ENCODE results near the gene GRIP2.

The GRIP2 gene

DNA sequence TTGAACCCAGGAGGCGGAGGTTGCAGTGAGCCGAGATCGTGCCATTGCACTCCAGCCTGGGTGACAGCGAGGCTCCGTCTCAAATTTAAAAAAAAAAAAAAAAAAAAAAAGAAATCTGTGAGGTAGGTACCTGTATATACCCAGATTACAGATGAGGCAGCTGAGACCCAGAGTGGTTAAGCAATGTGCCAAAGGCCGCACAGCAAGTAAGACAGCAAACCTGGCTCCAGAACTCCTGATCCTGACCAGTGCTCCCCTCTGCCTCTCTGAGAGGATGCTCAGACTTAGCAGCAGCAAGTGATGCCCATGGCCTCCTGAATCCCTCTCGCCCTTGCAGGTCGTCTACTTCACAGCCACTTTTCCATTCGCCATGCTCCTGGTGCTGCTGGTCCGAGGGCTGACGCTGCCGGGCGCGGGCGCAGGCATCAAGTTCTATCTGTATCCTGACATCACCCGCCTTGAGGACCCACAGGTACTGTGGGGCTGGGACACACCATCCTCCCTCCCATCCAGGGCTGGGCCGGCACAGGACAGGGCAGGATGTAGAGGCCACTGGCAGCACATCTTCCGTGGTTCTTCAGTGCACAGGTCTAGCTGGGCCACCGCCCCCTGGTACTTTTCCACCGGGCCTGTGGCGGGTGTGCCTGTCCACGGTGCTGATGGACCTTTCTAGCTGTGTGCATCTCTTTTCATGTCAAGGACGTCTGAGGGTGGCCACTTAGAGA lies 73.8 kb downstream of the GRIP2 start:
- DNase-seq (ENCODE audit: low read depth), result no peak

- DNase-seq (ENCODE audit: low read depth), result no peak
These were observed 74.7 kb downstream of the GRIP2 start for GRCh38 chr3:14465425-14465824.

GRCh38 chr3:14464521-14464920 lies 75.6 kb downstream of the GRIP2 start:
- DNase-seq (ENCODE audit: low read depth), result no peak

GRCh38 chr3:14464141-14464465 lies 76.0 kb downstream of the GRIP2 start:
- no peak for DNase-seq (ENCODE audit: low read depth)

DNA sequence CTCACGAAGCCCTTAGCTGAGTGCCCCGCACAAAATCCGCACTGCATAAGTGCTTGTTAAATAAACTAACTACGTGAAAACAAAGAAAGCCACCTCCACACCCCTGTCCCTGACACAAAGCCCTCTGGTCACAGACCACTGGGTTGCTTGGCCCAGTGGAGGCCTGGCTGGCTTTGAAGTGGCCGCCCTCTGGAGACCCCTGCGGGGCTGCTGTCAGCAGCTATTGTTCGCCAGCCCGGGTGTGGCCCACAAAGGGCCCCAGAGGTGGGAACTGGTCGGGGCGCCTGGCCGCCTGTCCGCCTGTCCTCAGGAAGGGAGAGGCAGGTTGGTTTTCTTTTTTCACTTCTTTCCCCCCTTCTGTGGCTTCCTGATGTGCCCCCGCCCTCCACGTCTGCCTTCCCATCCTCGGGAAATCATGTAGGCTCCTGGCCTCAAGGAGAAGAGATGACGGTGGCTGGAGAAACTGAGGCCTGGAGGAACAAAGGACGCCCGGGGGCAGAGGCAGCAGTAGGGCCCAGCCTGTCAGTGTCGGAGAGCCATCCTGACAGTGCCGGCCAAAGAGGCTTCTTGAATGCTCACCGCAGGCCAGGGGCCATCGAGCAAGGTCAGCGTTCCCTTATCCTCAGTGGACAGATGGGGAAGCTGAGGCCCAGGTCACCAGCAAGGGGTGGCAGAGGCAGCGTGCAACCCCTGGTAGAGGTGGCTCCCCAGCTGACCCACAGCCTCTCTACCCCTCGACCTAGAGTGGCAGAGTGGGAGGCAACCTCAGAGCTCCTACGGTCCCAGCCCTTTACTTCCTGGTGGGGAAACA lies 76.6 kb downstream of the GRIP2 start:
- no peak for DNase-seq (ENCODE audit: low read depth)

DNA sequence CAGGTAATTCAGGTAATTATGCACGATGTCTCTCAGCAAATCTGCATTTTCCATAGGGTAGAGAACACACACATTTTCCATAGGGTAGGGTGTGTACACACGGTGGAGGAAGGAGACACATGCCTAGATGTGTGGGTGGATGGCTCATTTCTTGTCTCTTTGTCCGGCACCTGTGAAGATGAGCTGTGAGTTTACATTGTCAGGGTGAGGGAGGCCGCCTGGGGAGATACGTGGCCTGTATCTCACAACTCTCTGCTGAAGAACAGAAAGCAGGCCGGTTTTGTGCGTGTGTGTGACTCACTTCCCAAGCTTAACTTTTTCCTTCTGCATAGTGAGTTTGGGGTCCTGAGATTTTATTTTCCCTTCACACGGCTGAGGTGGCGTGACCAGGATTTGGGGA lies 77.4 kb downstream of the GRIP2 start:
- no peak for DNase-seq (ENCODE audit: low read depth)

- no peak for DNase-seq (ENCODE audit: low read depth)
These were observed 78.3 kb downstream of the GRIP2 start for GRCh38 chr3:14461748-14462324.

DNA sequence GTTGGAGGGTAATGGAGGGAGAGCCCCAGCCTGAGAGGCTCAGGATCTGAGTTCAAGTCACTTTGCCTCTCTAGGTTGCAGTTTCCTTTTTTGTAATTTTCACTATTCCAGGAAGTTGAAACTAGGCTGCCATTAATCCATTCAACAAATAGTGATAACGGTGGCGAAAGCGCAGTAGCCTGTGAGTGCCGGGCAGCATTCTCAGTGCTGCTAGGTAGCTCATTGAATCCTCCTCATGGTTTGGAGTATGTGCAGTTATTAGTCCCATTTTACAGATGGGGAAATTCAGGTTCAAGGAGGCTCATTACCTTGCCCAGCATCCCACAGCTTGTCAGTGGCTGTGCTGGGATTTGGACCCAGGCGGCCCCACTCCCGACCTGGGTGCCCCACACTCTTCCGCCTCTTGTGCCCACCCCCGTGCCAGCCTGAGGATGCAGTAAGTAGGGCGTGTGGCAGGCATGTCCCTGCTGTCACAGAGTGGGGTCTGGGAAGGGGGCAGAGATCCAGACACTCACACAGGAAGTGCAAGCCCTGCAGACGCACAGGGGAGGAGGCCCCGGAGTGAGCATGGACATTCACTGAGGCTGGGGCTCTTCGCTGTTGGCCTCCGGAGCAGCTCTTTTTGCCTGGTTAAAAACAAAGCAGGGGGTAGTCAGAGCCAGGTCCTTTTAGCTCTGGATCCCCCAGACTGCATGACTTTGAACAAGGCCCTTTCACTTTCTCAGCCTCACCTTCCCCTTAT lies 79.0 kb downstream of the GRIP2 start:
- no peak for DNase-seq (ENCODE audit: low read depth)

DNA sequence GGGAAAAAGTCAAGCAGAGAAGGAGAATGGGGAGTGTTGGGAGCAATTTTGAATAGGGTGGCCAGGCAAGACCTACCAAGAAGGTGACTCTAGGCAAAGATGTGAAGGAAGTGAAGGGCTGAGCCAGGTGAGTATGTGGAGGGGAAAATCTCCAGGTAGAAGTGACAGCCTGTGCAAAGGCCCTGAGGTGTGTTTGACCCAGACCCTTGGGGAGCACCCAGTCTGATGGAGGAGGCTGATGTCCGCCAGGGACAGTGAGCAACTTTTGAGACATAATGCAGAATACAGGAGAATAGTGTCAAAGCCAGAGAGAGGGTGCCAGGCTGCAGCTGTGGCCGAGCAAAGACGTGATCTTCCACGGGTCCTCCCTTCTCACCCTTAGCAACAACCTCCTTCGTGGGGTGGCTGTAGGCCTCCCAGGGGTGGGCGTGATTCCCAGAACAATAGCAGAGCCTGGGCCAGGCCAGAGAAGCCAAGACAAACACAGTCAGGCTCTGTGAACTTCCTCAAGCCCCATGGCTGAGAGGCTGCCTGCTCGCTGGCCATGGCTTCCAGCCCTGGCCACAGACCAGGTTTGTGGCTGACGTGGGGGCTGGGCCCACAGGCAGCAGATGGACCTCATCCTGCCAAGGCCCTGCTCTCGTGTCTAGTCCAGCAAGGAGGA lies 79.7 kb downstream of the GRIP2 start:
- DNase-seq (ENCODE audit: low read depth), result no peak

DNA sequence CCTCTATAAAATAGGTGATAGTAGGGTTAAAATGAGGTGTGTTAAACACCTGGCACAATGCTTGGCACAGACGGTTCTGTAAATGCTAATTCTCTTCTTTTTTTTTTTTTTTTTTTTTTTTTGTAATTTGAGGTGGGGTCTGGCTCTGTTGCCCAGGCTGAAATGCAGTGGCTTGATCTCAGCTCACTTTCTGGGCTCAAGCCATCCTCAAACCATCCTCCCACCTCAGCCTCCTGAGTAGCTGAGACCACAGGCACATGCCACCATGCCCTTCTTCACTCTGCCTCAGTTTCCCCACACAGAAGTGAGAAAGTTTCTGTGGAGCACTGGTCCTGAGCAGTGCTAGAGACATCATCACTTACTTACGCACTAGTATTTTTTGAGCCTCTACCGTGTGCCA lies 80.4 kb downstream of the GRIP2 start:
- DNase-seq (ENCODE audit: low read depth), result no peak

DNA sequence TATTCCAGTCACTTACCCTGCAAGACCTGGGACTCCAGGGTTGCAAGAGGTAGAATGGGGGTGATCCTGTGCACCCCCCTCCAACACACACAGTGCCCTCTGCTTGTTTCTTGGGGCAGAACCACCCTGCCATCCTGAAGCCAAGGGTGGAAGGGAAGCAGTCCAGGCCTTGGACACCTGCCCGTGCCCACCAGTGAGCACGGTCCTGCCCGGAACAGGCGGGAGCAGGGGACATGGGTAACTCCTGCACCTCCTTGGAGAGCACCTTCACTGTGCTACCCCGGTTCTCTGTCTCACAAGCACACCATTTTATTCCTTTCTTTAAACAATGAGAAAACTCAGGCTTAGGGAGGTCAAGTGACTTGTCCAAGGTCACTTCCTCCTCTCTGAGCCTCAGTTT lies 80.8 kb downstream of the GRIP2 start:
- no peak for DNase-seq (ENCODE audit: low read depth)

- no peak for DNase-seq (ENCODE audit: low read depth)
These were observed 81.5 kb downstream of the GRIP2 start for GRCh38 chr3:14458434-14459275.

GRCh38 chr3:14457999-14458398 lies 82.1 kb downstream of the GRIP2 start:
- no peak for DNase-seq (ENCODE audit: low read depth)

- no peak for DNase-seq (ENCODE audit: low read depth)
These were observed 82.7 kb downstream of the GRIP2 start for GRCh38 chr3:14457481-14457880.

GRCh38 chr3:14456794-14457193 lies 83.3 kb downstream of the GRIP2 start:
- DNase-seq (ENCODE audit: low read depth), result no peak

DNA sequence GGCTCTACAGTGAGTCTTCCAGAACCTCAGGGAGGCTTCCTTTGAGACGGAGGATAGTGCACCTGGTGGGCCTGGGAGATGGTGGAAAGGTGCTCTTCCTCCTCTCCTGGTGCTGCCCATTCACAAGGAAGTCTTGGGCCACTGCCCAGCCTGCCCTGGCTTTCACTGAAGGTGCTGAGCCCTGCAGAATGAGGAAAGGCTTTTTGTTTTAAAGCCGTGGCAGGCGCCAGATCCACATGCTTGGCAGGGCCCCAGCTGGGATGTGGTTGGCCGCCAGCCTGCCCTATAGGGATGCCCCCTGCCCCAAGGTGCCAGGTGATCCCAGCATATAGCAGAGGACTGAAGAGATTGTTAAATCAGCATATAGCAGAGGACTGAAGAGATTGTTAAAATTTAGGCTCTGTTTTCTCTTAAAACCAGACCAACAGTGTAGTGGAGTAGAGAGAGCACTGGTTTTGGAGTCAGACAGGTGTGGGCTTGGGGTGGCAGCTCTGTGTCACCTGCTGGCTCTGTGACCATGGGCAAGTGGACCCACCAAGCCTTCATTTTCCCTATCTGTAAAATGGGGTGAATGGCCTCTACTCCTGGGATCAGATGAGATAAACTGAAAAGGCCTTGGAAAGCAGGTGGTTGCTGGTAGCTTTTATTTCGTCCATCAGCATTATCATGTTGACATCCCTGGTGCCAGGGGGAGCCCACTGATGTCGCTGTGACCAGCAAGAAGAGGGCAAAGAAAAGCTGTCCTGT lies 84.4 kb downstream of the GRIP2 start:
- no peak for DNase-seq (ENCODE audit: low read depth)

DNA sequence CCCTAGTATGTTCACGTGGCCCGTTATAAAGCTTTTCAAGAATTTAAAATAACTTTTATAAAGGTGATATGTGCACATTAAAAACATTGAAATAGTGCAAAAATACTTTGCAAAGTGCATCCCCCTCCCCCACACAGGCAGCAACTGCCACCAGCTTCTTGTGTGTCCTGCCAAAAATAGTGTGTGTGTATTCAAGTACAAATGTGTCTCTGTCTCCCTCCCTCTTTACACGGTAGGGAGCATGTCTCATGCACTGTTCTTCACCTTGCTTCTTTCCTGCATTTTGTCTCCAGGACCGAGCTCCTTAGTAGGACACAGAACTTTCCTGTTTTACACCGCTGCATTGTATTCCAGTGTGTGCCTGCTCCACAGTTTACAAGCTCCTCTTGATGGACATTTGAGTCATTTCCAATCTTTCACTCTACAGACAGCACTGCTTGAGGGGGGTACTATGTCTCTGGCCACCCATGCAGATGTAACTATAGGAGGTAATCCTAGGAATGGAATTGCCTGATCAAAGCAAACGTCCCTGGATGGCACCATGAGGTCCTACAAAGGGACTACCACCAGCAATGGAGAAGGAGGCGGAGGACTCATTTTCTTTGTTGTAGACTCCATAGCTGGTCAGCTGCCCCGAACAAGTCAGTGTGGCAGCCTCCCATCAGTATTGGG lies 85.4 kb downstream of the GRIP2 start:
- DNase-seq (ENCODE audit: low read depth), result no peak

DNA sequence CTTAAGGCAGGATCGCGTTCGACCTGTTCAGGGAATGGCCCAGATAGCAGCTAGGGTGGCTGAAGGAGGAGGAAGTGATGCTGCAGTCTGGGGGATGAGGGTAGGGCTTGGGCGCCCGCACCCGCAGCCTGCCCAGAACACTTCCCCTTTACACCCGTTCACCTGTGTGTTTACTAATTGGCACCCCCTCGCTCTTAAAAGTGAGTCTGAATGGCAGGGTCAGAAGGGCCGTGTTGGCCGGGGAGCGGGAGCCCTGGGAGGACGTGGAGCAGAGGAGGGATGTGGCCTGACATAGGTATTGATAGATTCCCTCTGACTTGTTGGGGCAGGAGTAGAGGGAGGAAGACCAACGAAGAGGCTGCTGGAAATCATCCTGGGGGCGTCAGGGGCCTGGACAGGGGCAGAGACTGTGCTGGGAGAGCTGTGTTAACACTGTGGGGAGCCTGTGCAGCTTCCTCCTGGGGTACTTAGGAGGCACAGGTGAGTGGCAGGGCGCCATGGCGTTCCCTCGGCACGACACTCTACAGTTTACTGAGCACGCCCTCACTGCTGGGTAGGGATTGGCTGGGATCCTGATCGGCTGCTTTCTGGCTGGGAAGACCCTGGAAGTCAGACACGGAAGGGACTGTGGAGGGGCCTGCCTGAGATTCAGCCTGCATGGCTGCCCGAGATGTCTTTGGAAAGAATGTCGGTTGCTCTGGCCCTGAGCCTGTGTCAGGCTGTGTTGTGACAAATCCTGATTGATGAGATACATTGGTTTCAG lies 86.1 kb downstream of the GRIP2 start:
- DNase-seq (ENCODE audit: low read depth), result no peak

Data from activated T-cell treated with anti-CD3 and anti-CD28 coated beads for 24 hours (primary cell).